Gastroesophageal sphincter (tissue), 3 donors: ENCODE measurements around the gene PIK3R3.

Experiments
- CTCF ChIP-seq, 4 experiments: fragments of 200-600 bp in 2 of 4; fragments of 450-650 bp in 2 of 4; sonication (generic) in 1 of 4; IDR thresholded peaks; one replicate each; pipeline ENCODE4 v1.5.1; 2017 to 2019; ENCODE audit warnings: antibody characterized with exemption in 4 of 4, mild to moderate bottlenecking in 2 of 4, moderate library complexity in 2 of 4
- EP300 ChIP-seq: sonication (generic); formaldehyde crosslinking; IDR thresholded peaks from one replicate; pipeline ENCODE4 v1.6.1; 2017; ENCODE audit warnings: antibody characterized with exemption, mild to moderate bottlenecking
- POLR2A ChIP-seq, 2 donors: fragments of 450-650 bp; IDR thresholded peaks; one replicate each; pipeline ENCODE4 v1.6.1; 2017; ENCODE audit warnings: antibody characterized with exemption in 2 of 2, mild to moderate bottlenecking in 2 of 2, moderate library complexity in 1 of 2
- POLR2AphosphoS5 ChIP-seq: sonication (generic); formaldehyde crosslinking; IDR thresholded peaks from one replicate; pipeline ENCODE4 v1.6.1; 2017; ENCODE audit warnings: antibody characterized with exemption

GRCh38 chr1:46166521-46167462 is 34.4 kb upstream of the PIK3R3 start:
- TF ChIP-seq CTCF (IDR thresholded peaks at IDR 0.05) (no peak), POLR2A (IDR thresholded peaks at IDR 0.05) (no peak), POLR2AphosphoS5 (peak; percentile 42), EP300 (no peak)
